Liver (tissue), 3 donors: ENCODE measurements around the gene MAP7D1.

Experiments
- CTCF ChIP-seq: fragments of 150-350 bp; IDR thresholded peaks from 2 replicates; pipeline ENCODE4 v1.5.1; 2017; ENCODE audit warnings: improper control_type of control experiment, low read depth, low read length; ENCODE audit not compliant: missing input control
- EGR1 ChIP-seq, 2 donors: IDR thresholded peaks; 2 replicates each; pipeline ENCODE4 v1.6.1; 2016 to 2018; ENCODE audit warnings: antibody characterized with exemption in 2 of 2, low read depth in 2 of 2
- FOXA1 ChIP-seq: IDR thresholded peaks from 2 replicates; pipeline ENCODE4 v1.6.1; 2016; ENCODE audit warnings: antibody characterized with exemption
- JUND ChIP-seq, 2 donors: IDR thresholded peaks; 2 replicates each; pipeline ENCODE4 v1.6.1; 2016; ENCODE audit warnings: antibody characterized with exemption in 2 of 2
- RAD21 ChIP-seq, 2 donors: IDR thresholded peaks; 2 replicates each; pipeline ENCODE4 v1.6.1; 2016; ENCODE audit warnings: antibody characterized with exemption in 2 of 2, mild to moderate bottlenecking in 2 of 2
- REST ChIP-seq: IDR thresholded peaks from 2 replicates; pipeline ENCODE4 v1.6.1; 2016; ENCODE audit warnings: antibody characterized with exemption, mild to moderate bottlenecking
- TF ChIP-seq, protein P1 (sequence below): IDR thresholded peaks from 2 replicates; pipeline ENCODE4 v1.6.1; 2016; ENCODE audit warnings: antibody characterized with exemption
- TF ChIP-seq, protein P2 (sequence below): IDR thresholded peaks from 2 replicates; pipeline ENCODE4 v1.6.1; 2016; ENCODE audit warnings: antibody characterized with exemption
- donor health status: healthy.
- donor health status: healthy.

- TF ChIP-seq CTCF (no peak), FOXA1 (no peak), EGR1 (IDR thresholded peaks at IDR 0.05; ENCODE audit: low read depth in 2 of 2) (no peak), REST (no peak), JUND (IDR thresholded peaks at IDR 0.05) (no peak), RAD21 (IDR thresholded peaks at IDR 0.05) (no peak)
- TF ChIP-seq, protein P1, sequence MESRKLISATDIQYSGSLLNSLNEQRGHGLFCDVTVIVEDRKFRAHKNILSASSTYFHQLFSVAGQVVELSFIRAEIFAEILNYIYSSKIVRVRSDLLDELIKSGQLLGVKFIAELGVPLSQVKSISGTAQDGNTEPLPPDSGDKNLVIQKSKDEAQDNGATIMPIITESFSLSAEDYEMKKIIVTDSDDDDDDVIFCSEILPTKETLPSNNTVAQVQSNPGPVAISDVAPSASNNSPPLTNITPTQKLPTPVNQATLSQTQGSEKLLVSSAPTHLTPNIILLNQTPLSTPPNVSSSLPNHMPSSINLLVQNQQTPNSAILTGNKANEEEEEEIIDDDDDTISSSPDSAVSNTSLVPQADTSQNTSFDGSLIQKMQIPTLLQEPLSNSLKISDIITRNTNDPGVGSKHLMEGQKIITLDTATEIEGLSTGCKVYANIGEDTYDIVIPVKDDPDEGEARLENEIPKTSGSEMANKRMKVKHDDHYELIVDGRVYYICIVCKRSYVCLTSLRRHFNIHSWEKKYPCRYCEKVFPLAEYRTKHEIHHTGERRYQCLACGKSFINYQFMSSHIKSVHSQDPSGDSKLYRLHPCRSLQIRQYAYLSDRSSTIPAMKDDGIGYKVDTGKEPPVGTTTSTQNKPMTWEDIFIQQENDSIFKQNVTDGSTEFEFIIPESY, result no peak
- TF ChIP-seq, protein P2, sequence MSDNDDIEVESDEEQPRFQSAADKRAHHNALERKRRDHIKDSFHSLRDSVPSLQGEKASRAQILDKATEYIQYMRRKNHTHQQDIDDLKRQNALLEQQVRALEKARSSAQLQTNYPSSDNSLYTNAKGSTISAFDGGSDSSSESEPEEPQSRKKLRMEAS, result no peak
Observed at GRCh38 chr1:36172017-36172747, 16.2 kb downstream of the MAP7D1 start.
